ENCODE results near the gene LY6G5C.

LY6G5C gene, protein sequence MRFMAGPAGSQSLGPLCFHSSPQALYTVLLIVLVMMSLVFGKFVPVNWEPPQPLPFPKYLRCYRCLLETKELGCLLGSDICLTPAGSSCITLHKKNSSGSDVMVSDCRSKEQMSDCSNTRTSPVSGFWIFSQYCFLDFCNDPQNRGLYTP

DNA sequence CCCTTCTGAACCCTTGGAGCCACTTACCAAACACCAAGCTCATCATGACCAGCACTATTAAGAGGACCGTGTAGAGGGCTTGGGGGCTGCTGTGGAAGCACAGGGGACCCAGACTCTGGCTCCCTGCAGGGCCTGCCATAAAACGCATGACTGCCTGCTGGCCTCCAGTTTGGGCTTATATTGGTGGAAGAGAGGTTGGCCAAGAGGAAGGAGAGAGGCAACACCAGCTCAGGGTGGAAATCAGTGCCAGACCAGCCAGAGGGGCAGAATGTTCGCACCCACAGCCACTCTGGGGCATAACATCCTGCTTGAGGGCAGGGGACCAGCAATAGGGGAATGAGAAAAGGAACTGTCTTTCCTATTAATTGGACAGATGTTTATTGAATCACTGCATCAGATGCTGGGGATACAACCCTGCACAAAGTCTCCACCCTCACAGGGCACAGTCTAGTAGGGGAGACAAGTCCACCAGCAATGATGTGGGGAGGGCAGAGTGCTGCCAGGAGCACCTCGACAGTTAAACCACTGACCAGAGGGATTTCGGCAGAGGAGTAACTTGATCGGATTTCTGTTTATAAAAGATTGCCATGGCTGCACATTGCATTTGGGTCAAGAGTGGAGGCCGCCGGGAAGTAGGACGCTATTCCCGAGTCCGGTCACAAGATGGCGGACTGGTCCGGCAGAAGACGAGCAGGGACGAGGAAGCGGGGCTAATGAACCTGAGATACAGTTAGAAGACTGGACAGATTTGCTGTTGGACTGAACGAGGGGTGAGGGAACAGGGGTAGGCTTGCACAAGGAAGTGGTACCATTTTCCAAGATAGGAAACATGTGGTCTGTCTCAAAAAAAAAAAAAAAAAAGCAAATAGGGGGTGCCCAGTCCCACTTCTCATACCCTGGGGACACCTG, at the start of gene LY6G5C:
Gene LY6G5C, minus strand, starts transcription at position 842 of the 909 bp plus-strand sequence. Its CDS starts 694 bp downstream, at position 148.
- peak; percentile 52 to 54 for DNase-seq (ENCODE audit: low read depth in 2 of 2)

DNA sequence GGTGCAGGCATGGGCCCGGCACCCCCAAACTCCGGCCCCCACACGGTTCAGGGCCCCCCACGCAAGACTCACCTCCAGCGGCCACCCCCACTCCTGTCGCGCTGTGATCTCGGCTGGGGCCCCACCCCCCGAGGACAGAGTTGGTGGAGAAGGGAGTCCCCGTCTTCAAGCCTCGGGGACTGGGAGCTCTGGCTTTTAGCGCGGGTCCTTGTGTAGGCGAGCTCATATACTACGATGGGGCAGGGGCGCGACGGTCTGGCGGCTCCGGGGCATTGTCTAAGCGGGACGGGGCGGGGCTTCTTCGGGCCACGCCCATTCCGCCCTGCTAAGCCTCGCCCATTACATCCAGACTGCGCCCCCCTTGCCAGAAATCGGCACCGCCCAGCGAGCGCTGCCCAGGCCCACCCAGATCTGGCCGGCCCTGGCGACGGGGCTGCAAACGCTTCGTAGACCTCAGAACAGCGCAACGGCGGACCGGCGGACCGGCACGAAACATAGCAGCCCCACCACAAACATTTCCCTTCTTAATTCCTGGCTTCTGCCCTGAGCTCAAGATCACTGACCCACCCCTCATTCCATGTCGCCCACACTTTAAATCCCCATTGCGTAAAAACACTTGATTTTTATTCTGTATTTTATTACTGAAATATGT, 49.2 kb upstream of the LY6G5C start:
- DNase-seq (ENCODE audit: low read depth in 2 of 2): peak; percentile 75

DNA sequence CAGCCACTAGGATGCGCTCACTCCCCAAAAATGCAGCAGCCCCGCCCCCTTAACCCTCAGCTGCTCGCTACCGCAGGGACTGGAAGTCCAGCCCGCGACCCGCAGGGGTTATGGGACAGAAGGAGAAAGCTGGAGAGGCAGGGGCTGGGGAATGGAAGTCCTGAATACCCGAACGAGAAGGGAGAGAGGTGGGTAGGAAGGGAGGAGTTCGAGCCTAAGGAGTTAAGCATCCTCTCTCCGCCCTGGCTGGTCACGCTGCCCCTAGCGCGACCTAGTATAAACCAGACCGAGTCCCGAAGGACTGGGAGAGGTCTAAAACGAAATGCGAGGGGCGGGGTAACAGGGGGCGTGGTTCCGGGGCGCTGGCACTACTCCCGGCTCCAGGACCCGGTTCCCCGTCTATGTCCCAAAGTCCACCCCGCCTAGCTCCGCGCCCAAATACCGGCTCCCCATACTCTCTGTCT, 48.7 kb upstream of the LY6G5C start:
- DNase-seq (ENCODE audit: low read depth in 2 of 2): peak in 1 of 2 experiments; percentile 29

DNA sequence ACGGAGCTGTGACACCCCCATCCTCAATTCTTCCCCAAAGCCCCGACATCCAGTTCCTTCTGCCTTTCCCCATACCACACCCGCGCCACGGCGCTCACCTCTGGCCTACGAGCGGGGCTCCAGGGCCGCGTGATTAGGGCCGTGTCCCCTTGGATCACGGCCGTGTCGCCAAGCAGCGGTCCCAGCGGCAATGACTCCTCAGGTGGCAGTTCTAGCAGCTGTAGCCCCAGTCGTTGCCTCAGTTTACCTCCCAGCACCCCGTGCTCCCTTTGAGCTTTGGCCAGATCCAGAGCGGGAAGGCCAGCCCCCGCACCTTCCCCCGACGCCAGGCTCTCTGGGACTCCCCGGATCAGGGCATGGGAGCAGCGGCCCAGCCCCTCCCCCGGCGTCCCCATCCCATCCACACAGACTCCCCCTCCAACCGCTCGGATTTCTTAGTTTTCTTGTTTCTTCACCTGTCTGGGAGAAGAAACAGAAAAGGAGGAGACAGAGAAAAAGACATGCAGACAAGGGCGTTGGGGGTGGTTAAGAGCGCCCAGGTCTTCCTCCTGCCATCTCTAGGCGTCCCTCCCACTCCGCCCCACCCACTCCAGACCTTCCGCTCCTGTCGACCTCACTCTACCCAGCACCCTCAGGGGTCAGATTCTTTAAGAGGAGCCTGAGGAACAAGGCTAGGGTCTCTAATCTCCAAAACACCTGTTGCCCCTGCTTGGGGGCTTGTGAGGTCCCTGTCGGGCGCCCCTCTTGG, 48.1 kb upstream of the LY6G5C start, which contains the start of gene DDAH2:
Gene DDAH2, minus strand, starts transcription at position 533 of the 748 bp plus-strand sequence. Its CDS starts 138 bp downstream, at position 395.
- no peak for DNase-seq (ENCODE audit: low read depth in 2 of 2)

DNA sequence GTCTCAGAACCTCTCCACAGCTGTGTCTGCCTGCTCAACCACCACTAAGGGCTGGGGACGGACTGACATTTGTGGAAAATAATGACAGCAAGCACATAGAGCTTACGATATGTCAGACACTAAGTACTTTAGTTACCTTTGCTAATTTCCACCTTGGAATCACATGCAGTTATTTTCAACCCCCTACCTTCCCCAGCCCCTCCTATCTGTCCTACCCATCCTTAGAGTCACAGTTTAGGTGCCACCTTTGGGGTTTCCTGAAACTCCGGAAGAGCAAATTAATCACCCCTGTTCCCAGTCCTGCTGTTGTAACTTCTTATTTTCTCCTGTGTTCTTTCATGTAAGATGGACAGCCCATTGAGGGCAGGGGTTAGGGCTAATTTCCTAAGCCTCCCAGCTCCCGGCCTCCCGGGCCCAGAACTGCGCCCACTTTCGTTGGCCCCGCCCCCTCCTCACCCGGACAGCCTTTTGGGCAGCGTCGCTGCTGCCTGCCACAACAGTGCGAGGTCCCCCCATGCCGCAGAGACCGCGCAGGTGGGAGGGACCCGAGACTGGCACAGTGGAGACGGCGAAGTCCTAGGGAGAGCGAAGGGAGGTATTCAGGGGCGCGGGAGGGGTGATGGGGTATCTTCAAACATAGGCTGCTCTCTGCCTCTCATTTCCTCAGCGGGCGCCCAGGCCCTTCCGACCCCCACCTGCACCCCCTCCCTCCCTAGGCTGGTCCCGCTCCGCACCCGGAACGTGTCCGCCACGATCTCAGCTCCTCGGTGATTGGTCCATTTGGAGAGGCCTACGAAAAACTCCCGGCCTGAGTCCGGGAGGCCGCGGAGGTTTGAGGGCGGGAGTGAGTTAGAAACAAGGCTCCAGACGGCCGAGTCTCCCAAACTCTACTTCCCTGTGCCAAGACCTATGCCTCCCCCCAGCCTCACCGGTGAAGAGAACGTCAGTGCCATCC, 47.1 kb upstream of the LY6G5C start:
- no peak for DNase-seq (ENCODE audit: low read depth in 2 of 2)

DNA sequence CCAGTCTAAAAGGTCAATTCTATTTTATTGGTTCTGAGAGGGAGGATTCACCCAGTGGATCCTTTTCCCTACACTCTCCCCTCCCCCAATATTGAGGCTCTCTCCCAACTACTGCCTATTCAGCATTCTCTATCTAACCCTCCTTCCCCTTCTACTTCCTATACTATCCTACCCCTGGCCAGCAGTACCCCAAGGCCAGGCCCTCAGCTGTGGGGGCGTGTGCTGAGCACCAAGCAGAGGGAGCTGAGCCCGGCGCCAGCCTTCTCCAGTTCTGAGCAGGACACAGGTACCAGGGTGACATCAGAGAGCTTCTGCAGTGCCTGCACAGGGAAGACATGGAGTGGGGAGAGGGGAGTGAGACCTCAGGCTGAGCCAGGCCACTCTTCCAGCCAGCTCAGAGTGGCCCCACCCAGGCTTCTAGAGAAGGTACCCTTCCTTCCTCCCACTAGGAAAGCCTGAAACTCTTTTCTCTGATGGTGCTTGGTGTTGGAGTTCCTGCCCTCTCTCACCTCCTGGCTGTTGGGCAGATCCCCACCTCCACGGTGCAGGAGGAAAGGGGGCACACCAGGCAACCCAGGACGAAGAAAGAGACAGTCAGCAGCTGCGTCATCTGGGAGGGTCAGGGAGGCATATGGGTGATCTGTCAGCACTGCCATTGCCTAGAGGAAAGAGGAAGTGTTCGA, 46.3 kb upstream of the LY6G5C start:
- DNase-seq (ENCODE audit: low read depth in 2 of 2): no peak

DNA sequence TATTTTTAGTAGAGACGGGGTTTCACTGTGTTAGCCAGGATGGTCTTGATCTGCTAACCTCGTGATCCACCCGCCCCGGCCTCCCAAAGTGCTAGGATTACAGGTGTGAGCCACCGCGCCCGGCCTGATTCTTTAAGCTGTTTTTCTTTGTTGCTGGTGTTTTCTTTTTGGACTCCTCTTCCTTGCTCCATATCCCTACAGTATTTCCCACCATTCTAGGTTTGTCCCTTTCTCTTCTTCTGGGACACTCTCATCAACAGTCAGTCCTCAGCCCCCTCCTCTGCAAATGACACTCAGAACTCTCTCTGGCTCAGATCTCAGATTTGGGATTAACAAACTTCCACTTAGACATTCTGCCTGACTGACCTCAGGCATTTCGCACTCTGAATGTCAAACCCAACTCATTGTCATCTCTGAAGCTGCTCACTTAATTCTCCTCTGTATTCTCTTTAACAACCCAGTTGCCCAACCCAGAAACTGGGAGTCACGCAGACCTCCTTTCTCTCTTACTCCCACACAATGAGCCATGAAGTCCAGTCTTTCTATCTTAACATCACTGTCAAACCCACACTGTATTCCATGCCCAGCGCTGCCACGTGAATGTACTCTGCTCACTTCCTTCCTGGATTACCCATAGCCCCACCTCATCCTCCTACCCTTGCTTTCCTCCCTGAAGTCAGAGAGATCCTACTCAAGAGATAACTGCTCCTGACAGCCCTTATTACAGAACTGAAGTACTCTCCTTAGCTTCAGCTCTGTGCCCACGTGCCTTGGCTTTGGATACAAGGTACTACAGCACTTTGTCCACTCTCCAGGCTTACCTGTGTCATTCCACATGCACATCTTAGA, 44.9 kb upstream of the LY6G5C start:
- no peak for DNase-seq (ENCODE audit: low read depth in 2 of 2)

DNA sequence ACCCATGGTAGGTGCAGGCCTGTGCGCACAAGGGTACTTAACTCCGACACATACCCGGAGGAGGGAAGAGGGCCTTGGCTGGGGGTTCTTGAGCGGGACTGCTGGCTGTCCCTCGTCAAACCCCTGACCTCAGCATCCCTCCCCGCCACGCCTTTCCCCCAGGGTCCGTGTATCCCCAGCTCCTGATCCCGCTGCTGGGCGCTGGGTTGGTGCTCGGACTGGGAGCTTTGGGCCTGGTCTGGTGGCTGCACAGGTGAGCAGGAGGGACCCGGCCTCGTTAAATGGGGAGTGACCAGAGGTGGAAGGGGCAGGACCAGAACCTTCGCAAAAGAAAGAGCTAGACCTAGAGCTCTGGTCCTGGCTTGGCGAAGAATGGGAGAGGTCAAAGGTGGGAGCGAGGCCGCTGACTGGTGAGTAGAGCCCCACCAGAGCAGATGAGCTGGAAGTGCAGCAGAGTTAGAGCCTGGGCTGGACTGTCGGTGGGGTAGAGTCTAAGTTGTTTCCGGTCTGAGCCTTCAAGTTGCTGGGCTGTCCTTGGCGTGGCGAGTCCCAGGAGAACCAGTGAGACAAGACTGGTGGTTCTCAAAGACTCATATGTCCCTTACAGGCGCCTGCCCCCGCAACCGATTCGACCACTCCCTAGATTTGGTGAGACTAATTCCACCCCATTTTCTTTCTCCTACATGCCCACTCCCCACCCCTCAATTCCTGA, 43.3 kb upstream of the LY6G5C start:
- no peak for DNase-seq (ENCODE audit: low read depth in 2 of 2)

DNA sequence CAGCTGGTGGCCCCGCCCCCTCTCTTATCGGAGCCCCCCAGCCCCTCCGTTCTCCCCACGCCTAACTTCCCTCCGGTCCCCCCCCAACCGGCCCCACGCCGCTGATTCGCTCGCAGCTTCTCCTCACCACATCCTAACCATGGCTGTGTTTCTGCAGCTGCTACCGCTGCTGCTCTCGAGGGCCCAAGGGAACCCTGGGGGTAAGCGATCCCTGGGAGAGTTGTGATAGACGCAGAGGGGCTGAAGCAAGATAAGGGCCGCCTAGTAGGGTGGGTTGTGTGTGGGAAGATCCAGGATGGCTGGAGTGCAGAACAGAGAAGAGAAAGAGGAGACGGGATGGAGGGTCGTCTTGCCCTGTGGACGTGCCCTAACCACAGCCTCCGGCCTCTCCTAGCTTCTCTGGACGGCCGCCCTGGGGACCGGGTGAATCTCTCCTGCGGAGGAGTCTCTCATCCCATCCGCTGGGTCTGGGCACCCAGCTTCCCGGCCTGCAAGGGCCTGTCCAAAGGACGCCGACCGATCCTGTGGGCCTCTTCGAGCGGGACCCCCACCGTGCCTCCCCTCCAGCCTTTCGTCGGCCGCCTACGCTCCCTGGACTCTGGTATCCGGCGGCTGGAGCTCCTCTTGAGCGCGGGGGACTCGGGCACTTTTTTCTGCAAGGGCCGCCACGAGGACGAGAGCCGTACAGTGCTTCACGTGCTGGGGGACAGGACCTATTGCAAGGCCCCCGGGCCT, 42.5 kb upstream of the LY6G5C start, which contains the start of gene MPIG6B:
Gene MPIG6B, plus strand, starts transcription at position 129 of the 735 bp plus-strand sequence. Its CDS starts 11 bp downstream, at position 140.
- no peak for DNase-seq (ENCODE audit: low read depth in 2 of 2)

DNA sequence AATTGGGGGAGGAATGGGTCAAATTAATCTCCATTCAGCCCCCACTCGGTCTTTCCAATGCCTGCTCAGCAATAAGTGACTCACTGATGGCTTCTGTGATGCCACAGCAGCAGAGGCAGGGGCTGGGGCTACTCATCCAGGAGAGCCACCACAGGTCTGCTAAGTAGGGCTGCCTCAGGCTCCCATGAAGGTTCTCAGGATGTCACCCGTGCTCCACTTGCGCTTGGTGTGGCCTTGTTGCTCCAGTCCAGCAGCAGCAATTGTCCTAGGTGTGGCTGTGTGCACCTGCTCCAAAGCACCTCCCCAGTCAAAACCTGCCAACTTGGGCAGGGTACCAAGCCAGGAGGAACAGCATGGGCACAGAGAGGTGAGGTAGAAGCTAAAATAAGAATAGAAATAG, 41.3 kb upstream of the LY6G5C start:
- DNase-seq (ENCODE audit: low read depth in 2 of 2): no peak

DNA sequence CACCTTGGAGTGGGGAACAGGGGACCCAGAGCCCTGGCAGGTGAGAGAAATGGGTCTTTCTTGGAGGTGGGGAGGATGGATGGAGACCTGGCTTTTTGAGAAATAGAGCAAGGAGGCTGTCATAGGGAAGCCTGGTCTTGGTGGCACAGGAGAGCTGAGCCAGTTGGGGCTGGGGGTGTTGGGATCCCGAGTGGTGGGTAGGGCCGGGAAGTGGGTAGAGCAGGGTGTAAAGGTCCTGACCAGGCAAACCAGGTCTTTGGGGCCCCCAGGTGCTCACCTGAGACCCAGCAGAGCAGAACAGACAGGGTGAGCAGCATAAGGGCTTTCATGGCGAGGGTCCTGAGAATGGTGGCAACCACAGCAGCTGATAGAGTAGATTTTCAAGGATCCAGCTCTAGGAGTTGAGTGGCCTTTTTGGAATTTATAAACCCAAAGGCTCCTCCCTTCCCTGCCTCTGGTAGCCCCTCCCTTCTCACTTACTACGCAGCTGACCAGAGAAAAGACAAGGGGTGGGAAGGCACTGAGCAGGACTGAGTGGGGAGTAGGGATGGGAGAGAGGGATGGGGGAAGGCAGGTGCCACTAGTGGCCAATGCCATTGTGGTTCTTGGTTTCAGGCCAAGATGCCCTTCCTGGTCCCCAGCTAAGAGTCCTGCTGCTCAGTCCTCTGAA, 40.6 kb upstream of the LY6G5C start, which contains the start of gene LY6G6C:
Gene LY6G6C, minus strand, starts transcription at position 396 of the 670 bp plus-strand sequence. Its CDS starts 67 bp downstream, at position 329.
- DNase-seq (ENCODE audit: low read depth in 2 of 2): no peak

DNA sequence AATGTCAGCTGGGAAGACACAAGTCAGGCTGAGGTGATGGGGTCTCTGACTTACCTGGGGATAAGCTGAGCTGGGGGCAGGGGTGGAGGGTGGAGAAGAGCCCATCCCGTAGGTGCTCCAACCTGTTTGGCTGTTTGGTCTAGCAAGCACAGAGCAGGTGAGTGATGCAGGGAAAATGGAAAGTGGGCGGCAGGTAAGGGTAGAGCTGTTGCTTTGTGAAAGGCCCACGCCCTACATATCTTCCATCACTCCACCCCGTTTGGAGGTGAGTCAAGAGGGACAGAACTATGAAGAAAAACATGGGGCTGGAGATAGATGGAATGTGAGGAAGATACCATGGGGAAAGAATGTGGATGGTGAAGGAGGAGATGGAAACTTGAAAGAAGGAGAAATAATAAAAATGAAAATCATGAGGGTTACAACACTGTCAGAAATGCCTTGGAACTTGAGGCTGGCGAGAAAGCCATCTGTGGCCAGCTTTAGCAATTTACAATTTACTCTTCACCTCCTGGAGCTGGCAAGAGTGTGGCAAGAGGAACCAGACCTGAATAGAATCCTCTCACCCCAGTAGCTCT, 39.4 kb upstream of the LY6G5C start:
- no peak for DNase-seq (ENCODE audit: low read depth in 2 of 2)

DNA sequence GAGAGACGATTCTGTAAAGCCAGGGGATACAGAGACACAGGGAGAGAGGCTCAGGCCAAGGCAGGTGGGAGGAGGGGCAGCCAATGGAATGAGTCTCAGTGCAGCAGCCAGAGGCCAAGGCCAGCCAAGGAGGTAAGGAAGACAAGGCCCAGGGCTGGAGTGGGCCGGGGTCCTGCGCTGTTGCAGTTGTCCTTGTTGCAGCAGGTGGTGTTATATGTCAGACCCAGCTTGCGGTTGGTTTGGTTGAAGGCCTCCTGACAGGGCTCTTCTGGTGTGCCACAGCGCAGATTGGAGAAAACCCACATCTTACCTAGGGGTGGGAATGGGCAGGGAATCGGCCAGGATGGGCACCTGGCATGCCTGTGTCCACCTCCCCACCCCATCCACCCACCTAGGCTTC, 38.1 kb upstream of the LY6G5C start:
- no peak for DNase-seq (ENCODE audit: low read depth in 2 of 2)

DNA sequence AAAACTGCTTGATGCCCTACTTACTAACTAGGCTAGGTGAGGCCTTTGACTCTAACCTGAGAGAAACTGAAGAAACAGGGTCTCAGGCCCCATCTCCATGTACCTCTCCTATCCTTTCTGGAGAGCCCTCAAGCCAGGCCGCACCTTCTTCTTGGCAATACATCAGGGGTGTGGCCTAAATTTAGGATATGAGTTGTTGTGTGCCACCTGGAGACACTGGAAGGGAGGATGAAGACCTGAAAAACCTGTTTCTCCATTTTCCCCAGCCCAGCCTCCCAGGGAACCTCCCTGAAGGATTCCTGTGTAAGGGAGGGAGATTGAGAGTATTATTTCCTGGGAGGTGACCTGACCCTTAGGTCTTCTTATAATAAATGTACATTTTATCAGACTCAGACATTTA, 37.4 kb upstream of the LY6G5C start:
- DNase-seq (ENCODE audit: low read depth in 2 of 2): no peak

DNA sequence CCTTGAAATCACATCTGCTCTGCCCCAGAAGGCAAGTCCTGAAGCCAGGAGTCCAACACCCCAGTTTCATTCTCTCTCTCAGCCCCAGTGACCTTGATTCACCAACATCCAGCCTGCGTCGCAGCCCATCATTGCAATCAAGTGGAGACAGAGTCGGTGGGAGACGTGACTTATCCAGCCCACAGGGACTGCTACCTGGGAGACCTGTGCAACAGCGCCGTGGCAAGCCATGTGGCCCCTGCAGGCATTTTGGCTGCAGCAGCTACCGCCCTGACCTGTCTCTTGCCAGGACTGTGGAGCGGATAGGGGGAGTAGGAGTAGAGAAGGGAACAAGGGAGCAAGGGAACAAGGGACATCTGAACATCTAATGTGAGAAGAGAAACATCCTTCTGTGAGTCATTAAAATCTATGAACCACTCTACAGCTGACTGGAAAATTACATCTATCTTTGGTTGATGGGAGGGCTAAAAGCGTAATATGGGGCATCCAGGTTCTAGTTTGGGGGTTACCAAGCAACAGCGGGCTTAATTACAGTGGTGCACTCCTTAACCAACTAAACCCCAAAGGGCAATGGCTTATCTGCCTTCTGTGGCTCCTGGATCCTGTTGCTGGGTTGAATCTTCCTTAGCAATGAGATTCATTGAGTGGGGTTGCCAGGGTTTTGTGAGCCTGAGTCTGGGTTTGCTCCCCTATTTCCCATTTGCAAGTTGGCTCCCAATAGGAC, 36.8 kb upstream of the LY6G5C start:
- DNase-seq (ENCODE audit: low read depth in 2 of 2): no peak
